ENCODE measurements around the gene TMEM200C. TPM values are rescaled to one million over a fixed set of nuclear protein-coding genes. Genes with fewer than 3 reads are reported as not detected.
A peak's percentile ranks its signal among the peaks of the same experiment; 100 is the strongest.
"Not testable (repeated sequence)": the region's sequence is repeated elsewhere in the genome, so short reads cannot be mapped to it uniquely, and the experiment has no call there.

The TMEM200C gene
- total RNA-seq, 2 experiments from 2014 or later = not detected

DNA sequence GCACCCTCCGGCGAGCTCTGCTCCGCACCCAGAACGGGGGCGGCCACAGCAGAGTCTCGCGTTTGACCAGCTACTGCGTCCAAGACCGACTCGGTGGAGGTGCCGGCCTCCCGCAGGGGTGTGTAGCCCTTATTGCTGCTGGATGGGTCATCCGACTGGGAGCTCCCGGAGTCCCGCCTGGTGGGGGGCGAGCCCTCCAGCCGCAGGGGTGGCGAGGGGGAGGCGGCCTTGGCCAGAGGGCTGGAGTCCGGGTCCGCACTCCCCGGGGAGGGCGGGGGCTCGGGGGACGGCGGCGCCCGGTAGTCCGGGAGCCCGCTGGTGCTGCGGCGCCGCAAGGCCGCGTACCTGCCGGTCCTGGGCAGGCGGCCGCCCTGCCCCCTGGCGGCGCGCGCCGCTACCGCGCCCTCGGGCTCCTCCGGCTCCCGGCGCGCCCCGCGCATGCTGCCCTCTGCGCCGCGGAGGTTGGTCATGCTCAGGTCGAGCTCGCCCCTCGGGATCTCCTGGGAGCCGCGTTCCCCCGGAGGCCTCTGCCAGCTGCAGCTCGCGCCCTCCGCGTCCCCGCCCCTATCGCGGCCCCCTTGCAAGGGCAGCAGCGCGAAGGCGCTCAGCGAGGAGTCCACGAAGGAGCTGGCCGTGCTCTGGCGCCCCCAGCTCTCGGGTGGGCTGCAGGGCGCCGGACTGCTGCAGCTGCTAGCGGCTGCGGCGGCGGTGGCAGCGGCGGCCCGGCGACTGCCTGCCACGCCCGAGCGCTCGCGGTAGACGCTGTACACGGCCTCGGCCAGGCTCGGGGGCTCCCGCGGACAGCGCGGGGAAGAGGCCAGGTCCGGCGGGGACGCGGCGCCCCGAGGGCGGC, 4.8 kb downstream of the TMEM200C start:
- POLR2A ChIA-PET = interaction anchor here (0.6 kb wide), 1 partner anchor 1671 kb away, joined by 3 read pairs; no protein-coding TSS in a partner anchor
- Mint-ChIP-seq H3K36me3 (ENCODE audit: low read depth) (no peaks in the 10 kb centered on the region), H3K9me3 (ENCODE audit: insufficient read depth) (no peaks in the 10 kb centered on the region), H3K4me3 (no peak overlapping the region), H3K4me1 (ENCODE audit: low read depth) (peaks cover 2% of the 10 kb centered on the region), H3K27me3 (ENCODE audit: low read depth) (peaks cover 52% of the 10 kb centered on the region), H3K27ac (no peak overlapping the region)
- CTCF ChIA-PET = interaction anchor here (1.0 to 2.4 kb wide), 8 partner anchors 9 to 817 kb away, joined by 3 to 15 read pairs (median 4); no protein-coding TSS in a partner anchor
- peak; percentile 94 for ATAC-seq
- DNase-seq = peak; percentile 38

DNA sequence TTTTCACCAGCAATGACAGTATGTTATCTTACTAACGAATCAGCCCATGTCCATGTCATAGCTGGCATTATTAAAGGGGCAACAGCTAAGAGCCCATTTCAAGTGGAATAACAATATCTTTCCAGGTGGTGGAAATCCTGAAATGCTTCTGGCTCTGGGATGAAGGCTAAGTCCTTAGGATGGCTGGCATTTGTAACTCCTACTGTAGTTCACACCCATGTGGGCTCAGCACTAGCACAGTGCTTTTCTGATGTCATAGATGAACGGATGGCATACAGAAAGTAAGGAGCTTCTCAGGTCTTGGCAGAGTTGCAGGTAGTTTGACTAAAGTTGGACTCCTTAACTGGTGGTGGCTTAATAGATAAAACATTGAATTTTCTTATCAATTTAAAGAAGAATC, 10.0 kb downstream of the TMEM200C start:
- Mint-ChIP-seq H3K4me3 (no peak overlapping the region), H3K27ac (no peak overlapping the region), H3K4me1 (ENCODE audit: low read depth) (no peaks in the 10 kb centered on the region), H3K9me3 (ENCODE audit: insufficient read depth) (no peaks in the 10 kb centered on the region), H3K36me3 (ENCODE audit: low read depth) (no peaks in the 10 kb centered on the region), H3K27me3 (ENCODE audit: low read depth) (peaks cover 23% of the 10 kb centered on the region)
- DNase-seq (no peak), ATAC-seq (no peak)
- ChIA-PET POLR2A (no interaction called here), CTCF (no interaction called here)

DNA sequence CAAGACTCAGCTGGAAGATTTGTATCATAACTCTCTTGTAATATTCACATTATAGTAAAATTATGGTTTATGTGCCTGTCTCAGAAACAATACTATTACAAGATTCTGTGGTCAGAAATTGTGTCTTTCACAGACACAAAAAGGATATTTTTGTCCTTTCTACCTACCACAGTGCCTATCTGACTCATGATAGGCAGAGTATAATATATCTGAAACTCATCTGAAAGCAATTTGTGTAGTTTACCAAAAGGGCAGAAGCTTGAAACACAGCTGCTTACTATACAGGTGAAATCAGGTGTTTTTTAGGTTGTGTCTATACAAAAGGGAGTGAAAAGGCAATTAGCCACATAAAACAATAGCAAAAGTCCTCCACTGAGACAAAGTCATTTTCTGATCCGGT, 10.9 kb downstream of the TMEM200C start:
- Mint-ChIP-seq H3K9me3 (ENCODE audit: insufficient read depth) (no peaks in the 10 kb centered on the region), H3K27me3 (ENCODE audit: low read depth) (peaks cover 14% of the 10 kb centered on the region), H3K4me1 (ENCODE audit: low read depth) (no peaks in the 10 kb centered on the region), H3K27ac (no peak overlapping the region), H3K36me3 (ENCODE audit: low read depth) (no peaks in the 10 kb centered on the region), H3K4me3 (no peak overlapping the region)
- CTCF ChIA-PET = no interaction called here
- POLR2A ChIA-PET = no interaction called here
- no peak for ATAC-seq
- DNase-seq = no peak

DNA sequence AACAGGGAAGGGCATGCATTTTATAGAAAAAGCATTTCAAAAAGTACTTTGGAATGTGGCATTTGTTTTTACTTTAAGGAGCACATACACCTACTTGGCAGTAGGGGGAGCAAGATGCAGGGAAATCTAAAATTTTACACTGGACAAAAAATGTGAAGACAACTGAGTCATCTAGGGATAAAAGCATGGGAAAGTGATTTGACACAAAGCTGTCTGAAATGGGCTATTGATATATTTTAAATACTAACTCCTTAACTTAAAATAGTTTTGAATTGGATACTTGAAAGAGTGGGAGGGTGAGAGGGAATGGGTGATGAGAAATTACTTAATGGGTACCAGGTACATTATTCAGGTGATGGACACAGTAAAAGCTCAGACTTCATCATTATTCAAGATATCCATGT, 15.8 kb downstream of the TMEM200C start:
- DNase-seq (no peak), ATAC-seq (no peak)
- no peaks in the 10 kb centered on the region for H3K36me3 Mint-ChIP-seq (ENCODE audit: low read depth)
- H3K27ac Mint-ChIP-seq = no peak overlapping the region
- H3K4me3 Mint-ChIP-seq = no peak overlapping the region
- H3K4me1 Mint-ChIP-seq (ENCODE audit: low read depth) = no peaks in the 10 kb centered on the region
- POLR2A ChIA-PET = no interaction called here
- CTCF ChIA-PET = interaction anchor here (1.0 to 2.9 kb wide), 5 partner anchors 8 to 1298 kb away, joined by 4 to 15 read pairs (median 5); no protein-coding TSS in a partner anchor
- H3K27me3 Mint-ChIP-seq (ENCODE audit: low read depth) = peaks cover 3% of the 10 kb centered on the region
- no peaks in the 10 kb centered on the region for H3K9me3 Mint-ChIP-seq (ENCODE audit: insufficient read depth)

DNA sequence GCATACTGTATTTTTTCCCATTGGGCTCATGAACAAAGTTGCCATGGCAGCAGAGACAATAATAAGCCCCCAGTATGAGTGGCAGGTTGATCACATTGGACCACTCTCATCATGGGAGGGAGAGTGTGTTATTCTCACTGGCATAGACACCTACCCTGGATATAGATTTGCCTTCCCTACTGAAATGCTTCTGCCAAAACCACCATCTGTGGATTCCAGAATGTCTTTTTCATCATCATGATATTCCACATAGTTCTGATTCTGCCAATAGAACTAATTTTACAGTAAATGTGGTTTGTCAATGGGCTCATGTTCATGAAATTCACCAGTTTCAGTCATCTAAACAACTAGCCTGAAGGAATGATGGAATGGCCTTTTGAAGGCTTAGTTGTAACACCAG, 18.4 kb downstream of the TMEM200C start:
- Mint-ChIP-seq H3K4me3 (no peak overlapping the region), H3K9me3 (ENCODE audit: insufficient read depth) (no peaks in the 10 kb centered on the region), H3K27me3 (ENCODE audit: low read depth) (peaks cover 3% of the 10 kb centered on the region), H3K36me3 (ENCODE audit: low read depth) (no peaks in the 10 kb centered on the region), H3K27ac (no peak overlapping the region), H3K4me1 (ENCODE audit: low read depth) (no peaks in the 10 kb centered on the region)
- DNase-seq (no peak), ATAC-seq (no peak)
- ChIA-PET POLR2A (no interaction called here), CTCF (no interaction called here)

DNA sequence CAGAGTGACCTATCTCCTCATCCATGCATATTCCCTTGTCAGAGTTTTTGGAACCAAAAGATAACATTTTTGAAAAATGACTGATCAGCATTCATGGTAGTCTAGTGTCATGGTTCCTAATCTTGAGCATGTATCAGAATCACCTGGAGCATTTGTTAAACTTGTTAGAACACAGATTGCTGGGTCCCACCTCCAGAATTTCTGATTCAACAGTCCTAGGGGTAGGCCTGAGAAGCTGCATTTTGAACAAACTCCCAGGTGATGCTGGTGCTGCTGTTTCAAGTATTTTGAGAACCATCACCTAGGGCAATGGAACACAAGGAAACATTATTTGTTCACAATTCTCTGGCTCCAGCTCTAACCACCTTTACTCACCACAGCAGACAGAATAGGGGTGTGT, 21.0 kb downstream of the TMEM200C start:
- CTCF ChIA-PET = no interaction called here
- no peaks in the 10 kb centered on the region for H3K9me3 Mint-ChIP-seq (ENCODE audit: insufficient read depth)
- ATAC-seq = no peak

DNA sequence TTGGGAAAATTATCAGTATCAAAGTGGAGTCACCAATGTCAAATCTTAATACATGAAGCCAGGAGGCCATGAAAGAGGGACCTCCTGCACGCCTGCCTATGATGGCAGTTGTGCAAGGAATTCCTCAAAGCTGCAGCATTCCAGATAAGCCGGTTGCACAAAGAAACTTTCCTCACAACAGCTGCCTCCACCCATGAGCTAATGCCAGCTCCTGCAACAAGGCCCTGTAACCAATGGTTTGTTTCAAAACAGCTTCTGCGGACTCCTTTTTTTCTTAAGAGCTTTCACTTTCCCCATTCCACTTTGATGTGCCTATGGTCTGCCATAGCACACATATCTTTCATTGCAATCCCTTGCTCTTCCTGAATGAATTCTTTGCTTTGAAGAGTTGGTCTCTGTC, 22.4 kb downstream of the TMEM200C start:
- Mint-ChIP-seq H3K9me3 (ENCODE audit: insufficient read depth) (no peaks in the 10 kb centered on the region), H3K27me3 (ENCODE audit: low read depth) (no peaks in the 10 kb centered on the region), H3K4me1 (ENCODE audit: low read depth) (no peaks in the 10 kb centered on the region), H3K36me3 (ENCODE audit: low read depth) (no peaks in the 10 kb centered on the region), H3K4me3 (no peak overlapping the region), H3K27ac (no peak overlapping the region)
- DNase-seq = no peak
- no peak for ATAC-seq
- CTCF ChIA-PET = no interaction called here
- POLR2A ChIA-PET = no interaction called here

More for the DNA sequence above, 21.0 kb downstream of the TMEM200C start:
- H3K36me3 Mint-ChIP-seq (ENCODE audit: low read depth) = no peaks in the 10 kb centered on the region
- no peak overlapping the region for H3K27ac Mint-ChIP-seq
- no peak overlapping the region for H3K4me3 Mint-ChIP-seq
- H3K4me1 Mint-ChIP-seq (ENCODE audit: low read depth) = no peaks in the 10 kb centered on the region
- no peak for DNase-seq
- POLR2A ChIA-PET = no interaction called here
- H3K27me3 Mint-ChIP-seq (ENCODE audit: low read depth) = no peaks in the 10 kb centered on the region

DNA sequence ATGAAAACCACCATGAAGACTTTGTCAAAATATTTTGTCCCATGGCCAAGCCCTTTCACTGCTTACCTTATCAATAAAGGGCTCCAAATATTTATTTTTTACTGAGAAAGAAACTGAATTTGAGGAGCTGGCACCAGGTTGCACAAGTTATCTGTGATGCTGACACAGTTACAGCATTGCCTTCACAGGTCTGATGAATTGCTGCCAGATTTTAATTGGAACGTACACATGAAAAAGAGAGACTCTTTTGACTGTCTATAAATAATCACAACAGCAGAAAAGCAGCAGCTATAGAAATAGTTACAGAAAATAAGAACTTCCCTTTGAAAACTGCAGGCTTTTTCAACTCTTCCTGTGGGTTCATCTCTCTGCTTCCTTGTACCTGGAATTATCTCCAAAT, 23.9 kb downstream of the TMEM200C start:
- ChIA-PET CTCF (no interaction called here), POLR2A (no interaction called here)
- no peaks in the 10 kb centered on the region for H3K36me3 Mint-ChIP-seq (ENCODE audit: low read depth)
- DNase-seq = no peak
- no peak overlapping the region for H3K4me3 Mint-ChIP-seq
- H3K27ac Mint-ChIP-seq = no peak overlapping the region
- no peak for ATAC-seq
- H3K27me3 Mint-ChIP-seq (ENCODE audit: low read depth) = no peaks in the 10 kb centered on the region
- H3K4me1 Mint-ChIP-seq (ENCODE audit: low read depth) = no peaks in the 10 kb centered on the region
- H3K9me3 Mint-ChIP-seq (ENCODE audit: insufficient read depth) = no peaks in the 10 kb centered on the region

DNA sequence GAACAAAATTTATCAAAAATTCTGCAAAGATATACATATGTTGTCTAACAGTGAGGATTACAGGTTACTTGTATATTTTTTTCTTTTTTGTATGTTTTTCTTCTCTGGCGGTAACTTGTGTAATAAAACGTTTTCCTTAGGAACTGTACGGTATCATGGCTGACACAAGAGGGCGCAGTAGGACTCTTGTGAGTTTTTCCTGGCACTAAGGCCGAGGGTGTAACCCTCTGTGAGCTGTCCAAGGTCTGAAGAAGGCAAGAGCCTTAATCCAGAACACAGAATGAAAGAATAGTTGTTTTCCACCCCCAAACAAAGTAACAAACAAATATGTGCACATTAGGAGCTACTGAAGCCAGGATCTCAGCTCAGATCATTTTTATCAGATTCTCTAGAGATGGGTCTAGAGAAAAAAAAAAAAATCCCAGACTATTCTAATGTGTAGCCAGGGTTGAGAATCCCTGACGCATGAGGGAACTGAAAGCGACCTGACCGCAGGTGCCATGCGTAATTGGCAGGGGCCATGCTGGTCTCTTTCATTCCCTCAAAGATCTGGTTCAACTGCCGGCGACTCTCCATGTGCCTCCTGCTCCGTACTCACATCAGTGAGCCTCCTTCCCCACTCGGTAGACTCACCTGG, 27.0 kb downstream of the TMEM200C start:
- Mint-ChIP-seq H3K9me3 (ENCODE audit: insufficient read depth) (no peaks in the 10 kb centered on the region), H3K4me3 (no peak overlapping the region), H3K27me3 (ENCODE audit: low read depth) (no peaks in the 10 kb centered on the region), H3K27ac (no peak overlapping the region), H3K4me1 (ENCODE audit: low read depth) (no peaks in the 10 kb centered on the region), H3K36me3 (ENCODE audit: low read depth) (no peaks in the 10 kb centered on the region)
- CTCF ChIA-PET = interaction anchor here (0.9 kb wide), 1 partner anchor 350 kb away, joined by 3 read pairs; no protein-coding TSS in a partner anchor
- DNase-seq = peak; percentile 61
- POLR2A ChIA-PET = no interaction called here
- ATAC-seq = no peak

DNA sequence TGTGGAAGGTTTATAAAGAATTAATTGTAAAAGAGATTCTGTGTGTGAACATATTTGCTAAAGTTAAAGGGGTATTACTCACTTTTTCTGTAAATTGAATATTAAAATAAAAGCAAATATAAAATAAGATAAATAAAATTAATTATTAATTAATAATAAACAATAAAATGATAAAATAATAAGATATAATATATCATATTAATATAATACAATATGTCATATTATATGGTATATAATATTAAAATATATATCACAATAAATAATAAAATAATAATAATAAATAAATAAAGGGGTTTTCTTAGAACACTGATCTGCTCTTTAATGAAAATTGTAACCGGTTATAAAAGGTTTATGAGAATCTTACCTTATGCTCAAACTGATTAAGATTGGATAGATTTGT, 29.8 kb downstream of the TMEM200C start:
- no peak for ATAC-seq
- Mint-ChIP-seq H3K4me3 (no peak overlapping the region), H3K4me1 (ENCODE audit: low read depth) (no peaks in the 10 kb centered on the region), H3K9me3 (ENCODE audit: insufficient read depth) (peaks cover 8% of the 10 kb centered on the region), H3K27ac (no peak overlapping the region), H3K27me3 (ENCODE audit: low read depth) (no peaks in the 10 kb centered on the region), H3K36me3 (ENCODE audit: low read depth) (no peaks in the 10 kb centered on the region)
- ChIA-PET CTCF (no interaction called here), POLR2A (no interaction called here)
- DNase-seq = no peak

DNA sequence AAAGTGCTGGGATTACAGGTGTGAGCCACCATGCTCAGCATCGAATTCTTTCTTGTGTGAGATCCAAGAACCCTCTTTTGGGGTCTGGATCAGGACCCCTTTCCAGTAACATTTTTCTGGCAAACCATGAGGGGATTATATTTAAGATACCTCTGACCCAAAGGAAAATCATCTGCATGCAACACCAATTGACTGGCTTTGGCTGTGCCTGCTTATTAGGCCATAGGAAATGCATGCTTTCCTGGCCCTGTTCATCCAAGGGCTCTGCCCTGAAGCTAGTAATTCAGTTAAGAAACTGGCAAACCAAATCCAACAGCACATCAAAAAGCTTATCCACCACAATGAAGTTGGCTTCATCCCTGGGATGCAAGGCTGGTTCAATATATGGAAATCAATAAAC, 33.2 kb downstream of the TMEM200C start:
- H3K36me3 Mint-ChIP-seq (ENCODE audit: low read depth); CTCF ChIA-PET; H3K4me1 Mint-ChIP-seq (ENCODE audit: low read depth); H3K9me3 Mint-ChIP-seq (ENCODE audit: insufficient read depth); POLR2A ChIA-PET; DNase-seq; H3K27me3 Mint-ChIP-seq (ENCODE audit: low read depth); H3K4me3 Mint-ChIP-seq; H3K27ac Mint-ChIP-seq; ATAC-seq: not testable (repeated sequence)

DNA sequence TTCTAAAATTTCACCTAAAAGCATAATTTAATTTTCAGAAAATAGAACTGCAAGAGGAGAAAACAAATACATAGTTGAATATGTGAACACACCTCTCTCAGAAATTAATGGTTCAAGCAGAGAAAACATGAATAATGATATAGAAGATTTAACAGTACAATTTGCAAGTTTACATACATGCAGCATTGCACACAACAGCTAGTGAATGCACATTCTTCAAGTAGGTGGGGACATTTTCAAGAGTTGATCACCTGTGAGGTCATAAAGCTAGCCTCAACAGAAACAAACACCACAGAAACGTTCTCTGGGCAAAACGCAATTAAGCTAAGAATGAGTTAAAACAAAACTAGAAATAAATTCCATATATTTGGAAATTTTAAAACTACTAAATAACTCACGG, 38.1 kb downstream of the TMEM200C start:
- no peaks in the 10 kb centered on the region for H3K4me1 Mint-ChIP-seq (ENCODE audit: low read depth)
- DNase-seq (no peak), ATAC-seq (no peak)
- H3K36me3 Mint-ChIP-seq (ENCODE audit: low read depth) = no peaks in the 10 kb centered on the region
- H3K27me3 Mint-ChIP-seq (ENCODE audit: low read depth) = no peaks in the 10 kb centered on the region
- CTCF ChIA-PET = no interaction called here
- H3K9me3 Mint-ChIP-seq (ENCODE audit: insufficient read depth) = peaks cover 8% of the 10 kb centered on the region
- no peak overlapping the region for H3K4me3 Mint-ChIP-seq
- H3K27ac Mint-ChIP-seq = no peak overlapping the region
- POLR2A ChIA-PET = no interaction called here

Measured in activated CD8-positive, alpha-beta T cell treated with anti-CD3 and anti-CD28 coated beads, Interleukin-2, amount 10 ng/mL, durations not matched to agents 7 days and 5 days (primary cell).